GM18517 (cell line): ENCODE measurements around the gene UBD.

Source experiments
- ATAC-seq: cut with Tn5 transposase; IDR thresholded peaks from one replicate; pipeline ENCODE4 v1.9.1; 2021; ENCODE audit warnings: mild to moderate bottlenecking, moderate library complexity; ENCODE audit not compliant: unreplicated experiment

Gene UBD

DNA sequence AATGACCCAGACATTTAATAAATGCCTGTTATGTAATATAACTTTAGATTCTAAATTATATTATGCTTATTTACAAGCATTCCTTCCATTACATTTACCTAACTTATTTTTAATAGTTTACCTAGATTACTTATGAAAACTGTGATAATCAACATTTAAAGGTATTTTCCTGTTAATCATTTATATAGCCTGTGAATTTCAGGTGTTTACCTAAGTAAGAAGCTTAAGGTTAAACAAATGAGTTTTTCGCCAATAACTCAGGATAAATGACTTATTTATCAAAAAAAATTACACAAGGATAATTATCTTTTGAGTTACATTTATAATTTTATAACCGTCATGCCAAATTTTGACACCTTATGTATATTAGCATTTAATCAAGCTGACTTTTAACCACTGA, 35.5 kb downstream of the UBD start:
- no peak for ATAC-seq

DNA sequence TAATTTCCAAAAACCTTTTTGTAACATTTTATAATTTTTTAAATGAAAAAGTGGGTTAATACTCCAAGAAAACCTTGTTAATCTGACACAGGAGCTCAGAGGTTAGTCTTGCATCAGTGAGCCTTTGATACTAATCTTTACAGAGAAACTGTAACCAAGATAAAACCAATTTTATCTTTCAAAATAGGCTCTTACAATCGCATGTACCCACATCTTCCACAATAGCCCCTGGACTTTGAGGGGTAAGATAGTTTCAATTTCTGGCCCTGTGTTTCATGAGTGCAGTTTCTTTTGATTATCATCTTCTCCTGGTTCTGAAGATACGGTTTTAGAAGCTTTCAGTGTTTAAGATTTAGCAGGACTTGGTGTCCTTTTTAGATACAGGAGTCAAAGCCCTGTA, 37.3 kb downstream of the UBD start:
- ATAC-seq, result no peak

DNA sequence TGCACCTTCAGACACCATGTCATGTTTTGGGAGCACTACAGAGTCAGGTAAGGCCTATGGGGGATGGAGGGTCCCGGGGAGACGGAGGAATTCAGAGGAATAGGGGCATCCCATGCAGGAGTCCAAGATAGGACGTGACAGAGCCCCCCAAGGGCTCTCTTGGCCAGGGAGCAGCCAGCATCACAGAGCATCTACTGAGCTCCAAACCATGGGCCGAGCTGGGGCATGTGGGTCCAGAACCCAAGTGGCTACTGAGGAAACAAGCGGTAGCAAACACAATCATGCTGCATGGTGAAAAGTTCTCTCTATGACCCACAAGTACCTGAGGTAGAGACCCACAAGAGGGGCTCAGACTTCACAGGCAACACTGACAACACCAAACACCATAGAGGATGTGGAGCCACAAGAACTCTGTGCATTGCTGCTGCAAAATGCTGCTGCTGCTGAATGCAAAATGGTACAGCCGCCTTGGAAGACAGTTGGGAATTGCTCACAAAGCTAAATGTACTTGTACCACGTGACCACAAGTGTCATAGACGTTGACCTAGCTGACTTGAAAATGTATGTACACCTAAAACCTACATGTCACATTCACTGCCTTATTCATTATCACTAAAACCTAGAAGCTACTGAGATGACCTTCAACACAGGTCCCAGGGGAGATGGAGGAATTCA, 38.4 kb downstream of the UBD start:
- no peak for ATAC-seq

DNA sequence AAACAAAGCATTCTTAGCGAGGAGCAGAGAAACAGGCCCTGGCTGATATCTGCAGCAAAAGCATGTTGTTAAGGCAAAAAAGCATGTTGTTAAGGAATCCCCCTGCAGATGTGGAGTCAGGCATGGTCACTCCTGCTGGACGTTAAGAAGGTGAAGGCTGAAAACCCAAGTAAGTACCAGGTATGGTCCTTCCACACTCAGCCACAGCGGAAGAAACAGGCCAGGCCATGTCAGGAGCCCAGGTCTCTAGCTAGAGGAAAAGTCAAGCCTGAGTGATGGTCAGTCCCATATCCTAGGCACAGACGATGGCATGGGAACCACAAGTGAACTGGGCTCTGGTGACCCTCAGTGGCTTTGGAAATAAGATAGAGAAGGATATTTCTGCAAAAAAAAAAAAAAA, 39.3 kb downstream of the UBD start:
- ATAC-seq, result no peak

DNA sequence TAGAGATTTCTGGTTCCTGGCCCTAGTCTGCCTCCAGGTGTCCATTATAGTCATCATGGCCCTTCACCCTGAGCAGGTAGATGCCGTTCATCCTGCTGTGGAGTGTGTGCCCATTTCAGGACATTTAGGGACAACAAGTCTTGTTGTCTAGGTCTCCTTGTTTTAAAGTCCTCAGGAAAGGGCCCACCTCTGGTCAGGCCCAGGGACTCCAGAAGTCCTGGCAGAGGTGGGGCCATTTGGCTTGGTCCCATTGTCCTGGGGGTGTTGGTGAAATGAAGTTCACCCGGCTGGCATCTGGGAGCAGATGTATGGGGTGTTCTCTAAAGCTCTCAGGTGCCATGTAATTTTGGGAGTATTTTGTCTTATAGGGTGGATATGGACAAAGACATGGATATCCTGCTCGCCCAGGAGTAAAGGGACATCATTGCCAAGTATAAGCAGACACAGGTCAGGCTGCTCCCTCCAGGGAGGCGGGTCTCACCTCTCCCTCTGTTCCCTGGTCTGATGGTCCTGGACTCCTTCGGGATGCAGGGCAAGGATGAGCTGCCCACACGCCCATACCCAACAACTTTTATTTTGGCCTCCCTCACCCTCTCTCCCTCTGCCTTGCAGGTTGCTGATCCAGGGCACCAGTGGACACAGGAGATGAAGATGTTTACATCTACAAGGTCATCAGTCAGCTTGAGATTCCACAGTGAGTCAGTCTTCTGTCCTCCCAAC, 40.1 kb downstream of the UBD start:
- ATAC-seq, result no peak

DNA sequence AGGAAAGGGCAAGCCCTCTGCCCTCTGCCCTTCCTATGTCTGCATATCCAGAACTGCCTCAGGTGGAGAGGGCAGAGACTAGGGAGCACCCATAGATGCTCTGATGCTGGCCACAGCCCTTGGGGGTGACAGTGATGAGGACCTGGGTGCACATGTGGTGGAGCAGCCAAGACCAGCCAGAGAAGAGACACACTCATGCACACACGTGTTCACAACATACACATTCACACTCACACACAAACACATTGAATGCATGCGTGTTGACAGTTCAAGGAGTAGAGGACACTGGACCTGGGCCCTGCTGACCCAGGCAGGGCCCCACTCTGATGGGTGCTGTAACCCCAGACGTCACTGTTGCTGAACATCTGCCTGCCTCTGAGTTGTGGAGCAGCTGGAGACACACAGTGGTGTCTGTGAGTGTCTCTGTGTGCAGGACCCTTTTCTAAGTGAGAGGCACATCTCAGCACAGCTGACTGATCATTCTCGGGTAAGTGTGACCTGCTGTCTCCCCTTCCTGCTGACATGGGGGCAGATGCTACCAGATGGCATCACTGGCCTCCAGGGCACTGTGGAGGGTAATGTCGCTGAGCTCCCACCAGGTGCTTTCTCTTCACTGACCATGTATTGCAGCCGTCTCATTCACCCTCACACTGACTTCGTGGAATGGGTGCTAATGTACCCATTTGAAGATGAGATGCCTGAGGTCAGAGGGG, 41.6 kb downstream of the UBD start:
- ATAC-seq, result no peak

DNA sequence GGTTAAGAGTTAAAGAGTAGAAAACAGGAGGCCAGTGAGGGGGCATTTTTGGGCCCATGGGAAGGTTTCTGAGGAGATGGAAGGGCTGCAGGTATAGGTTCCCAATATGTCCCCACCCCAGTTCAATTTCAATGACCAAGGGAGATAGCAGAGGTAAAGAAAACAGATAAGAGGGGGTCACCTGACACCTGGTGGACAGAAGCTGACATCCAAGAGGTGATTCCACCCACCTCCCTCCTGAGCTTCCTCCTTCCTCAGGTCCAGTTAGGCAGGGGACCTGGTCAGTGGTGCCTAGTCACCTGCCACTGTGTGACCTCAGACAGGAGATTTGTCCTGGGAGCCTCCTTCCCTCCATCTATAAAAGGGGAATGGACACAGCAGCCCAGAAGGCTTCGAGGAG, 42.3 kb downstream of the UBD start:
- ATAC-seq, result no peak

DNA sequence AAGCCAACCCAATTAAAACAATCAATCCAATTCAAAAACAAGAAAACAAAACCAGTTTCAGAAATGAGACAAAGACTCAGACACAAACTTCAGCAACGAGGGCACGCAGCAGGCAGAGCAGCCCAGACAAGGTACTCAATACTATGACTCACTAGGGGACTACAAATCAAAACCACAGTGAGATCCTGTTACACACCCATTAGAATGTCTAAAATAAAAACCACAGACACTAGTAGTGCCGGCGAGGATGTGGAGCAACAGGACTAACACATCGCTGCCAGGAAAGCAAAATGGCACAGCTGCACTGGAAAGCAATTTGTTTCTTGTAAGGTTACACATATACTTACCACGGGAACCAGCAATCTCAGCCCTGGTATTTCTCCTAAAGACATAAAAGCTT, 43.4 kb downstream of the UBD start:
- no peak for ATAC-seq

DNA sequence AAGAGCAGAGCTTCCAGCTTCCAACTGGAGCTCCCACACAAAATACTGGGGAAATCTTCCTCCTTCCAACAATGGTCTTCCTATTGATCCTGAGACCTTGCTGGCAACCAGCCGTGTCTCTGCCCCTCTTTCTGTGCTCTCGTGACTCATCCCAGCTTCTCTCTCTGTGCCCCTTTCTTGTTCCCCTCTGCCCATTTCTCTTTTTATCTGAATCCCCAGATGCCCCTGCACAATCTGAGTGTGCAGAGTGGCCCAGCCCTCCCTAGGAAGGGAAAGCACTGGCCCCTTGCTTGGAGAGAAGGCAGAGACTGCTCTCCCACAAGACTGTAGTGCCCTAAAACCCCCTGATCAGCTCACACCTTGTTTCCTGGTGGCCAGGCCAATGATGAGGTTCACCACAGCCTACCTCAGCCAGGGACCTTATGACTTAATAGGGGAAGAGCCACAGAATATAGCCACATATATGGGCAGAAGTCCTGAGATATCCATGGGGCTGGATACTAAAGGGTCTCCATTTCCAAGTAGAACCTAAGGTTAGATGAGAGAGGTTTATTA, 48.7 kb downstream of the UBD start:
- ATAC-seq, result no peak

DNA sequence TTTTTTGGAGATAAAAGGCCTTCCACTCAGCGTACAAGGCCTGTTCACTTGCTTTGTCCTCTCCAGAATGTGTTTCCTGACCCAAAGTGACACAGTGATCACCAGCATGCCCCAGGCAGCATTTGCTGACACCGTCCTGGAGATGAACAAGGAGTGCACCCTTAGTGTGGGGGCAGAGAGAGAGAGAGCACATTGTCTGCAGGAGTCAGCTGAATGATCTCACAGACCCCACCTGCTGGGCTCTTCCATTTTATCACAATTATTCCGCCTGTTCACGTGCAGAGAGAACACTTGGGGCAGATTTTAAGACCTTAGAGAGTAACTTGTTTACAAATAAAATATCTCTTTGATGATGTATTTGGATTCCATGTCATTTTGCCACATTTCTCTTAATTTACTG, 49.3 kb downstream of the UBD start:
- no peak for ATAC-seq

DNA sequence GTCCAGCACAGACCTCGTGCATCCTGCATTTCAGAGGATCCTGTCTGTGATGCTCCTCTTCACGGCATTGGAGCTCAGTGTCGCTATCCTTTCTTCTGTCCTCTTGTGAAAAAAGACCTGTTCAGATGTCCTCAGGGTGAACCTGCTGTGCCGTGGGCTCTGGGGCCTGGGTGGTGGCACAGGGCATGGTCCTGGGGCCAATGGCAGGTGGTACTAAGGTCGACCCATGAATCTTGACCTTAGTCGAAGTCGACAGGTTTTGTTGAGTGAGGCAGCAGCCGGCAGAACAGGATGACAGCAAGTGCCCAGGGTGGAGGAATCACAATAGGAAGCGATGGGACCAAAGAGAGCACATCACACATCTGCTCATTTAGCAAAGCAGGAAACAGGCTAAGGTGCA, 49.8 kb downstream of the UBD start:
- no peak for ATAC-seq

DNA sequence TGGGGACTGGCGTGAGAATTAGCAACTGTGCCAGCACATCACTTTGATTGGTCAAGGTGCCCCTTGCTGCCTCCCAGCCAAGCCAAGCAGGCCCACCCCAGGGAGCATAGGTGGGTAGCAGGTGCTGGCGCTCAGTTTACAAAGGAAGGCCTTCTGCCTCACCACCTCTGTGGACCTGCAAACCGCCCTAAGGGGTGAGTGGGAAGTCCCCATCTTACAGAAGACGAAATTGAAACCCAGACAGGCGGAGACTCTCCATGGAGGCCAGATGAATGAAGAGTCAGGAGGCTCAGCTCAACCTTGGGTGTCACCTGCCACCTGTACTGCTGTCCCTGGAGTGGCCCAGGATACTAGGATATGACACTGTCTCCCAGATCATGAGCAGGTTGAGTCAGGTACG, 50.3 kb downstream of the UBD start:
- ATAC-seq, result no peak

DNA sequence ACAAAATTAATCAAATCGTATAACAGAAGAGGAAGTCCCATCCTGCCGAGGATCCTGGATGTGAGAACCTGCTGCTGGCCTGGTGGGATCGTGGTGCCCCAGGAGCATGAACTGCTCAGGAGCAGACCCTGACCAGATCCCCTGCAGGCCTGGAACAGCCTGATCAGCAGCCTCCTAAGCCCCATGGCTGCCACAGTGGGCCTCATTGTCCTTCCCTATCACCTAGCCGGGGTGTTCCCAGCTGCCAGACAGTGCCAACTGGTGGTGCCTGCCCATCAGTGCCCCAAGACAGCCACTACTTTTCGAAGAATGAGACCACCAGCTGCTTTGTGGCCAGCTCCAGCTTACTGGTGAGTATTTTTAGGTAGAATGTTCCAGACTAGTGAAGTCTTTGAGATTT, 52.2 kb downstream of the UBD start:
- ATAC-seq, result no peak

DNA sequence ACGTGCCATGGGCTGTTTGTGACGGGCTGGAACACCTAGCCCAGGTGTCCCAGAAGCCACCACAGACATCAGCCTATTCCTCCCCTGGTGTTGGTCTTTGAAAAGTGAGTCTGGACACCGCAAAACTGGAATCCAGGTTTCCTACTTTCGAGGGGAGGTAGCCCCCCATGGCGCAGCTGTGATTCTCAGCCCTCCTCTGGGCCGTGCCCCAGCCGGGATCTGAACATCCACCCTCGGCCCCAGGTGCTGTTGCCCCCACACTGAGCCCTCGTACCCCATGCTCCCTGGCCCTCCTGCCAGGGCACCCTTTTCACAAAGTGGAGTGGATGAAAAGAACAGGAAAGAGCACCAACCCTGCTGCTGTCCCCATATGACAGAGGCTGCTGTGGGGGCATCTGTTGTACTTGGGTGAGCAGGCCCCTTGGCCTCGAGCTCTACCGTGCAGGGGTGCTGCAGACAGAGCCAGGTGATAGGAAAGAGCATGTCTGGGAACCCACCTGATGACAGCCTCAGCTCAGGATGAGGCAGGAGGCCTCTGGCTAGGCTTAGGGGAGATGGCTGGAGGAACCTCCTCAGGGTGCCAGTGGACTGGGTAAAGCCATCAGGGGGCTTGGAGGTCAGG, 53.0 kb downstream of the UBD start:
- ATAC-seq, result no peak

DNA sequence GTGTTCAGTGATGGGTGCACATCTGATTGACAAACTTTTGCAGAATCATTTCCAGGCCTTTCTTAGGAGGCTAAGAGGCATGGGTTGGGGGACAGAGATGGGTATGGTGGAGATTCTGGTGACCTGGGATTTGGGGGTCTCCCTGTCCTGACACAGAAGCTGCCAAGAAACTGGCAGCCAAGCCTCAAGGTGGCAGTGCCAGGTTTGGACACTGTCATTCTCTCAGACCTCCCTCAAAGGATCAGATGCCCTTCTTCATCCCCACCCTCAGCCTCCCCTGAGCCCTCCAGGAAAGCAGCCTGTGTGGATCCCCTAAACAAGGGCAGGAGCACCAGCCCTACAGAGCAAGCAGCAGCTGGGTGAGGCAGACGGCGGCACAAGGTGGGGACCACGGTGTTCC, 53.7 kb downstream of the UBD start:
- ATAC-seq, result no peak
